Body of pancreas (tissue), 4 donors: Measurements from ENCODE around the gene DPYD. TPM values are rescaled to one million over a fixed set of nuclear protein-coding genes. Genes with fewer than 3 reads are reported as not detected.

Experiments
- ATAC-seq: fragments of 150-250 bp; one replicate; pipeline ENCODE4 v1.9.1; 2016
- DNase-seq, 4 donors: peaks; one replicate each; pipeline ENCODE4 v3.0.0-alpha.2; 2019
- H3K27ac ChIP-seq, 4 donors: fragments of 200-600 bp; sonication (generic); 1 replicate in 3 of 4; 2 replicates in 1 of 4; pipeline versions ENCODE4 v1.5.1 to v1.6.1; 2016 to 2019; ENCODE audit warnings: mild to moderate bottlenecking in 1 of 4, mixed read lengths in 1 of 4, moderate library complexity in 1 of 4
- H3K27me3 ChIP-seq, 2 donors: fragments of 200-600 bp; sonication (generic); one replicate each; pipeline ENCODE4 v1.6.0; 2016; ENCODE audit warnings: mild to moderate bottlenecking in 1 of 2
- H3K36me3 ChIP-seq, 2 donors: fragments of 200-600 bp; sonication (generic); replicated peaks in 1 of 2; 2 replicates each; pipeline ENCODE4 v1.5.1; 2016; ENCODE audit warnings: low read depth in 2 of 2; ENCODE audit not compliant: insufficient read depth in 1 of 2
- H3K4me1 ChIP-seq: fragments of 200-600 bp; sonication (generic); one replicate; pipeline ENCODE4 v1.6.0; 2016
- H3K4me3 ChIP-seq, 2 donors: fragments of 200-600 bp; sonication (generic); 1 replicate in 1 of 2; 2 replicates in 1 of 2; pipeline ENCODE4 v1.5.1; 2016 to 2019
- H3K9me3 ChIP-seq, 3 donors: fragments of 200-600 bp; sonication (generic); 1 replicate in 2 of 3; 2 replicates in 1 of 3; pipeline ENCODE4 v1.5.1; 2016
- POLR2A ChIP-seq, 3 donors: fragments of 450-650 bp; IDR thresholded peaks; one replicate each; pipeline ENCODE4 v1.6.1; 2016; ENCODE audit warnings: antibody characterized with exemption in 3 of 3, mild to moderate bottlenecking in 2 of 3
- WGBS, 2 donors: methylation state at CpG; one replicate each; pipeline ENCODE4 v1.1.5; 2017; 5-methylcytosine and 5-hydroxymethylcytosine counted together
- intact Hi-C: fragments of 100-400 bp; cut with DNase I; formaldehyde crosslinking; loops from one replicate; pipeline ENCODE4 v1.15.1; 2023
- total RNA-seq, 2 donors: library from RNA; depleted of rRNA; stranded (reverse); fragments of >200 nt; gene quantifications; one replicate each; pipeline ENCODE4 v1.1.0, GENCODE V29; 2016
- TF ChIP-seq, protein P1 (sequence below), 7 experiments: fragments of 450-650 bp in 4 of 7; fragments of 200-600 bp in 3 of 7; sonication (generic) in 3 of 7; IDR thresholded peaks; one replicate each; pipeline ENCODE4 v1.5.1; 2016 to 2019; ENCODE audit warnings: antibody characterized with exemption in 7 of 7

Gene DPYD
- total RNA-seq, 2 donors from 2014 or later: 13.8 to 17.1 TPM

DNA sequence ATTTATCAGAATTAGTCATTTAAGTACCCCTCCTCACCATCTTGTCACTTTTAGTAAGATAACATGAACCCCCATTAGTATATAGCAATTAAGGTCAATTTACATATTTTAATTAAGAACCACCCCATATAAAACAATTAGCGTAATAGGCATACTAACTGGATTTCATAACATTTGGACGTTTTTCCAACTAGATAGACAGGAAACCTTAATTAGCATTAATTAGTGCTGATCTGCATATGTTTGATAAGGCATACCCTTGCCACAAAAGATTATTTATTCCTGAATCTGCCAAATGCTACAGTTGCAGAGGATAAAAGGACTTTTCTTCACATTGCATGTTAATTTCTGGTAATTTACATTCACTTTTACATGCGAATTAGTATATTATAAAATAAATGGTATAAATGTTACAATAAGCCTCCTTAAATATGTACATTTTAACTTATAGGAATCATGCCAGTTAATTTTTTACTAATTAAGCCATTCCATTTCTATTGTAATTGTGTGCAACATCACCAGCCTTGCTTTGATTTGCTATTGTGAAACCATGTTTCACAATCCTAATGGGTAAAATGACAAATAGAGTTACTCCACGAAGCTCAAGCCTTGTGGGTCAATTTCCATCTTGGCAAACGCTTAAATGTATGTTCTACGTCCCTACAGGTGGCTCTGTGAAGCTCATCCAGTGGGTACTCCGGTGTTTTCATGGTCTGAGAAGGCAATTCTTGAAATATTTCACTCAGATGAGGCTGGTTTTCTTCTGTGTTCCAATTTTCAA is 469.6 kb downstream of the DPYD start:
- Histone ChIP-seq H3K4me1 (no peaks in the 10 kb centered on the region), H3K27ac (no peak overlapping the region), H3K36me3 (no peaks in the 10 kb centered on the region), H3K27me3 (no peaks in the 10 kb centered on the region), H3K9me3 (no peaks in the 10 kb centered on the region), H3K4me3 (no peak overlapping the region)
- ATAC-seq: no peak
- WGBS, 2 donors: 76 to 77% methylated on average over 7 of the region's 7 CpGs
- TF ChIP-seq, protein P1, sequence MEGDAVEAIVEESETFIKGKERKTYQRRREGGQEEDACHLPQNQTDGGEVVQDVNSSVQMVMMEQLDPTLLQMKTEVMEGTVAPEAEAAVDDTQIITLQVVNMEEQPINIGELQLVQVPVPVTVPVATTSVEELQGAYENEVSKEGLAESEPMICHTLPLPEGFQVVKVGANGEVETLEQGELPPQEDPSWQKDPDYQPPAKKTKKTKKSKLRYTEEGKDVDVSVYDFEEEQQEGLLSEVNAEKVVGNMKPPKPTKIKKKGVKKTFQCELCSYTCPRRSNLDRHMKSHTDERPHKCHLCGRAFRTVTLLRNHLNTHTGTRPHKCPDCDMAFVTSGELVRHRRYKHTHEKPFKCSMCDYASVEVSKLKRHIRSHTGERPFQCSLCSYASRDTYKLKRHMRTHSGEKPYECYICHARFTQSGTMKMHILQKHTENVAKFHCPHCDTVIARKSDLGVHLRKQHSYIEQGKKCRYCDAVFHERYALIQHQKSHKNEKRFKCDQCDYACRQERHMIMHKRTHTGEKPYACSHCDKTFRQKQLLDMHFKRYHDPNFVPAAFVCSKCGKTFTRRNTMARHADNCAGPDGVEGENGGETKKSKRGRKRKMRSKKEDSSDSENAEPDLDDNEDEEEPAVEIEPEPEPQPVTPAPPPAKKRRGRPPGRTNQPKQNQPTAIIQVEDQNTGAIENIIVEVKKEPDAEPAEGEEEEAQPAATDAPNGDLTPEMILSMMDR (IDR thresholded peaks at IDR 0.05): no peak
- no peak for TF ChIP-seq POLR2A (IDR thresholded peaks at IDR 0.05)
- no peak for DNase-seq
- intact Hi-C loops: no loop called here

DNA sequence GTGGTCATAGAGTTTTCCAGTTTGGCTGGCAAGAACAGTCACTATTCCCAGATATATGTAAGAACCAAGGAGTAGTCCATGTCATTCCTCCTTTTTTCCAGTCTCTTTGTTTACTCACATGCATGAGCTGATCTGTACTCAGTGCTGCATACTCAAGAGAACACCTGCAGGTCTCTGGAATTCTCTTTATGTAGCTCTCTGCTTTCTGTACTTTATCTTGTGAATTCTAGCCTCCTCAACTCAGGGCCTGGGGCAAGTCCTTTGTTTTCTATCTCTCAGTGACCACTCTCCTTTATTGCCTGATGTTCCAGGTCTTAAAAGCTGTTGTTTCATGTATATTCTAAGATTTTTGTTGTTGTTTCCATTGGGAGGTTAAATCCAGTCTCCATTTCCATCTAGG is 478.9 kb downstream of the DPYD start:
- H3K9me3 ChIP-seq: no peaks in the 10 kb centered on the region

DNA sequence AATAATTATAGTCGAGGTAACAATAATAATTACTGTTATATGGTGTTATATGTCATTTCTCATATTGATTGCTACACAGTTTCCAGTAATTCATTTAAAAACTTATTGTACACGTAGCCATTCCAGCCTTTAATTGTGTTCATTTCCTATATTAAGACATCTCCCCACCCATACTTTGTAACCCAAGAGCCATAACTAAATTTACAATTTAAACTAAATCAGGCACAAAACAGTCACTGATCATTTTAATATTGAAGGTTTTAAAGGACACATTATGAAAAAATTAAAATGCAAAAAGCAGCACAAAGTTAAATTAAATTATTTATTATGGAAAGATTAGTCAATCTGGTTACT is 487.0 kb downstream of the DPYD start:
- Histone ChIP-seq H3K27ac (no peak overlapping the region), H3K4me3 (no peak overlapping the region), H3K9me3 (no peaks in the 10 kb centered on the region), H3K36me3 (no peaks in the 10 kb centered on the region), H3K27me3 (no peaks in the 10 kb centered on the region), H3K4me1 (no peaks in the 10 kb centered on the region)
- ATAC-seq (no peak), DNase-seq (no peak)
- TF ChIP-seq POLR2A (IDR thresholded peaks at IDR 0.05): no peak
- TF ChIP-seq, protein P1 (IDR thresholded peaks at IDR 0.05): no peak
- 63 to 65% methylated on average over 2 of the region's 2 CpGs for whole genome bisulfite sequencing, 2 donors
- intact Hi-C loops: no loop called here

More for the DNA sequence above, 478.9 kb downstream of the DPYD start:
- Histone ChIP-seq H3K4me1 (no peaks in the 10 kb centered on the region), H3K4me3 (no peak overlapping the region), H3K27me3 (no peaks in the 10 kb centered on the region), H3K27ac (no peak overlapping the region), H3K36me3 (no peaks in the 10 kb centered on the region)
- no peak for ATAC-seq
- no peak for TF ChIP-seq POLR2A (IDR thresholded peaks at IDR 0.05)
- TF ChIP-seq, protein P1 (IDR thresholded peaks at IDR 0.05): no peak
- no peak for DNase-seq
- intact Hi-C loops: no loop called here

DNA sequence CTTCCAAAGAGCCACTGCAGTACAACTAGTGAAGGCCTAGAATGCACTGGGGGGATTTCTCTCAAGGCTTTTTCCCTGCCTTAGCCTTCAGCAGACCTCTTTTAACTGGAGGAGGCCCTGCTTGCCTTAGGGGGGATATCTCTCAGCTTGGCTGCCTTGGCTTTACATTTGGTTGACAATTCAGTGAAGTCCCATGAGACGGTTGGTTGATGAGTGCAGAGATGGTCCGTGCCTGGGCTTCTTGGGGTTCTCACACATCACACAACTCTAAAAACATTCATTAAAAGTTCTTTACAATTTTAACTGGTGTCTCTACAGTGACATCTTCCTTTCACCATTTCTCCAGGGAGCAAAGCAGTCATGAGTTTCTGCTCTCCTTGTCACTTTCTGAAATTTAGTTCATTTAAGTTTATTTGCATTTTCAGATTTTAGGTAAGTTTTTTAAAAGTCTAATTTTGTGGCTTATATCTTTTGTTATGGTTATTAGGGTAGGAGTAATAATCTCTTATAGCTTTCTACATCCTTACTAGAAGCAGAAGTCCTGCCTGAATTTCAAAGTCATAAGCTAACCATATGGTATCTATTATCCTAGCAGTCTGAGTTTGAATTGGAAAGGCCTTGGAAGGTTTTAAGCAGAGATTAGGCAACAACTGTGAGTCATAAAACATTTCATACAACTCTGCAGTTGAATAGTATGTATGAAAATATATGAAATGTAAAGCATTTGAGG is 487.6 kb downstream of the DPYD start:
- WGBS, 2 donors: 90% methylated on average over 2 of the region's 2 CpGs
- Histone ChIP-seq H3K27me3 (no peaks in the 10 kb centered on the region), H3K9me3 (no peaks in the 10 kb centered on the region), H3K4me3 (no peak overlapping the region), H3K36me3 (no peaks in the 10 kb centered on the region), H3K4me1 (no peaks in the 10 kb centered on the region), H3K27ac (no peak overlapping the region)
- DNase-seq: no peak
- no peak for ATAC-seq
- intact Hi-C loops: no loop called here
- TF ChIP-seq, protein P1 (IDR thresholded peaks at IDR 0.05): no peak
- no peak for TF ChIP-seq POLR2A (IDR thresholded peaks at IDR 0.05)
